Cardiac fibroblast (primary cell): Measurements from ENCODE around the gene ARNT2.

Experiments used
- DNase-seq, 2 donors: peaks; one replicate each; pipeline versions ENCODE4 v3.0.0 to v3.0.0-alpha.2; 2010; ENCODE audit warnings: low read depth in 2 of 2
- H3K4me3 ChIP-seq, 2 donors: replicated peaks in 1 of 2; 1 replicate in 1 of 2; 2 replicates in 1 of 2; pipeline ENCODE4 v1.5.1; 2011; ENCODE audit warnings: low read depth in 2 of 2, low read length in 2 of 2, mild to moderate bottlenecking in 2 of 2, moderate library complexity in 1 of 2
- CTCF ChIP-seq: IDR thresholded peaks from one replicate; pipeline ENCODE4 v1.5.1; 2011; ENCODE audit warnings: low read depth, mild to moderate bottlenecking, low read length, inconsistent platforms

ARNT2 gene

GRCh38 chr15:80545078-80545477, 140.9 kb downstream of the ARNT2 start:
- no peak for DNase-seq
- no peak overlapping the region for H3K4me3 ChIP-seq
- TF ChIP-seq CTCF, result no peak

- TF ChIP-seq CTCF, result no peak
- H3K4me3 ChIP-seq, result no peak overlapping the region
- DNase-seq, result no peak
These were observed 143.1 kb downstream of the ARNT2 start for GRCh38 chr15:80547264-80547663.

GRCh38 chr15:80549191-80549590, 145.0 kb downstream of the ARNT2 start:
- TF ChIP-seq CTCF, result no peak
- no peak overlapping the region for H3K4me3 ChIP-seq
- DNase-seq, result peak; percentile 72 to 84

- peak overlapping the region in 1 of 2 donors; percentile 13 for H3K4me3 ChIP-seq
- no peak for TF ChIP-seq CTCF
- peak in 1 of 2 donors; percentile 50 for DNase-seq
These were observed 145.5 kb downstream of the ARNT2 start for GRCh38 chr15:80549654-80550053.

GRCh38 chr15:80550219-80550907, 146.2 kb downstream of the ARNT2 start:
- peak; percentile 94 to 95 for DNase-seq
- peak overlapping the region in 1 of 2 donors; percentile 13 for H3K4me3 ChIP-seq
- TF ChIP-seq CTCF, result no peak

- H3K4me3 ChIP-seq, result no peak overlapping the region
- TF ChIP-seq CTCF, result no peak
- DNase-seq, result peak; percentile 64 to 70
These were observed 146.7 kb downstream of the ARNT2 start for GRCh38 chr15:80550908-80551260.

- DNase-seq, result peak in 1 of 2 donors; percentile 55
- no peak overlapping the region for H3K4me3 ChIP-seq
- TF ChIP-seq CTCF, result no peak
These were observed 147.2 kb downstream of the ARNT2 start for GRCh38 chr15:80551348-80551747.
